ENCODE measurements around the gene CHID1. TPM values are rescaled to one million over a fixed set of nuclear protein-coding genes. Genes with fewer than 3 reads are reported as not detected.

CHID1 gene
- total and polyA plus RNA-seq, 9 of the 15 experiments (the other 6 are each of a cell fraction or from before 2014, with no cell fraction given): 15.1 to 108 (median 39.8) TPM

DNA sequence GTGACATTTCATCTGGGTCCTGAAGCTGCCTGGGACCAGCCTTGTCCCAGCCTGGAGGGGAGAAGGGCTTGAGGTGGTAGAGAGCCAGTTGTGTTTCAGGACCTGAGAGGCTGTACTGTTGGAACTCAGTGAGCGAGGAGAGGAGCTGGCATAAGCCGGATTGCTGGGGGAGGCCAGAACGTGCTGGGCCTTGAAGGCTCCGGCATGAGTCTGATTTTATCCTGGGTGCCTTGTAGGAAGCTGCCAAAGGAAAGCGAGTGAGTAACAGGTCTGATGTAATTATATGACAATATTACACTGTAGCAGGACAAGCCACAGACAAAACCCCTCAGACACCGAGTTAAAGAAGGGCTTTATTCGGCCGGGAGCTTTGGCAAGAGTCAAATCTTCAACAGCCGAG, 32.2 kb upstream of the CHID1 start (continued):
- TF ChIP-seq CREB5 (CRISPR knock-in tag; IDR thresholded peaks at IDR 0.05) (no peak), ETV6 (IDR thresholded peaks at IDR 0.05; ENCODE audit: borderline replicate concordance in 1 of 2, low read depth in 2 of 2, low read length in 1 of 2) (no peak), ETV6 (CRISPR knock-in tag; IDR thresholded peaks at IDR 0.05; ENCODE audit: borderline replicate concordance) (no peak)
- TF ChIP-seq, protein P1, sequence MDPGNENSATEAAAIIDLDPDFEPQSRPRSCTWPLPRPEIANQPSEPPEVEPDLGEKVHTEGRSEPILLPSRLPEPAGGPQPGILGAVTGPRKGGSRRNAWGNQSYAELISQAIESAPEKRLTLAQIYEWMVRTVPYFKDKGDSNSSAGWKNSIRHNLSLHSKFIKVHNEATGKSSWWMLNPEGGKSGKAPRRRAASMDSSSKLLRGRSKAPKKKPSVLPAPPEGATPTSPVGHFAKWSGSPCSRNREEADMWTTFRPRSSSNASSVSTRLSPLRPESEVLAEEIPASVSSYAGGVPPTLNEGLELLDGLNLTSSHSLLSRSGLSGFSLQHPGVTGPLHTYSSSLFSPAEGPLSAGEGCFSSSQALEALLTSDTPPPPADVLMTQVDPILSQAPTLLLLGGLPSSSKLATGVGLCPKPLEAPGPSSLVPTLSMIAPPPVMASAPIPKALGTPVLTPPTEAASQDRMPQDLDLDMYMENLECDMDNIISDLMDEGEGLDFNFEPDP (CRISPR knock-in tag; IDR thresholded peaks at IDR 0.05): no peak

GRCh38 chr11:940496-941135, 30.0 kb upstream of the CHID1 start:
- Histone ChIP-seq H3K9me3 (replicated peaks; ENCODE audit: control insufficient read depth, insufficient read depth, low read depth, low read length) (no peaks in the 10 kb centered on the region), H3K9me1 (ENCODE audit: control insufficient read depth, insufficient read depth, low read length) (no peaks in the 10 kb centered on the region), H3K36me3 (ENCODE audit: control insufficient read depth, insufficient read depth, low read length) (peaks cover 12% of the 10 kb centered on the region; the same call in 2 of the 3 replicates), H3K4me2 (ENCODE audit: insufficient read depth, low read length) (no peak overlapping the region), H3K4me3 (no peak overlapping the region), H4K20me1 (replicated peaks; ENCODE audit: control insufficient read depth, insufficient read depth, low read length) (no peaks in the 10 kb centered on the region), H3K9ac (ENCODE audit: insufficient read depth in 1 of 2, low read depth in 2 of 2, low read length in 2 of 2) (peak overlapping the region in 1 of 2 experiments; percentile 19; a peak in 2 of 4 replicates), H2AFZ (ENCODE audit: low read depth, low read length) (no peak overlapping the region), H3K27ac (ENCODE audit: extremely low read depth, low read depth, low read length) (no peak overlapping the region), H3K27me3 (ENCODE audit: control insufficient read depth in 2 of 2, insufficient read depth in 2 of 2, low read length in 2 of 2) (no peaks in the 10 kb centered on the region), H3K4me1 (replicated peaks in 1 of 2; ENCODE audit: control insufficient read depth in 2 of 2, insufficient read depth in 2 of 2, low read length in 2 of 2) (peaks cover 19 to 30% of the 10 kb centered on the region in 2 experiments), H3K79me2 (ENCODE audit: control insufficient read depth, insufficient read depth, low read length) (peaks cover 68% of the 10 kb centered on the region)
- in situ Hi-C loops (cut with MboI): no loop called here
- no peak for FAIRE-seq
- intact Hi-C loops (cut with micrococcal nuclease): no loop called here
- ChIA-PET POLR2A (interaction anchor here (1.1 to 2.4 kb wide), 2 partner anchors 11 to 12 kb away, joined by 5 to 13 read pairs; no protein-coding TSS in a partner anchor), CTCF (ENCODE audit: low intra/inter-chr PET ratio) (no interaction called here)
- no peak for DNase-seq (ENCODE audit: extremely low read depth in 1 of 4, low spot score in 3 of 4)
- ATAC-seq: no peak
- BruUV-seq (replicated peaks): no TSS peak
- WGBS (ENCODE audit: insufficient coverage, low coverage, missing lambda C conversion rate): 73% methylated on average over 11 of the region's 11 CpGs
- TF ChIP-seq, protein P2, sequence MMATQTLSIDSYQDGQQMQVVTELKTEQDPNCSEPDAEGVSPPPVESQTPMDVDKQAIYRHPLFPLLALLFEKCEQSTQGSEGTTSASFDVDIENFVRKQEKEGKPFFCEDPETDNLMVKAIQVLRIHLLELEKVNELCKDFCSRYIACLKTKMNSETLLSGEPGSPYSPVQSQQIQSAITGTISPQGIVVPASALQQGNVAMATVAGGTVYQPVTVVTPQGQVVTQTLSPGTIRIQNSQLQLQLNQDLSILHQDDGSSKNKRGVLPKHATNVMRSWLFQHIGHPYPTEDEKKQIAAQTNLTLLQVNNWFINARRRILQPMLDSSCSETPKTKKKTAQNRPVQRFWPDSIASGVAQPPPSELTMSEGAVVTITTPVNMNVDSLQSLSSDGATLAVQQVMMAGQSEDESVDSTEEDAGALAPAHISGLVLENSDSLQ (IDR thresholded peaks at IDR 0.05): no peak
- no peak for TF ChIP-seq SRSF1 (IDR thresholded peaks at IDR 0.05; ENCODE audit: low read depth, low read length)
- no peak for TF ChIP-seq ZFP36 (IDR thresholded peaks at IDR 0.05; ENCODE audit: low read depth, low read length, partially characterized antibody)
- TF ChIP-seq ZC3H4 (CRISPR knock-in tag; IDR thresholded peaks at IDR 0.05; ENCODE audit: borderline replicate concordance): no peak
- TF ChIP-seq, protein P3, sequence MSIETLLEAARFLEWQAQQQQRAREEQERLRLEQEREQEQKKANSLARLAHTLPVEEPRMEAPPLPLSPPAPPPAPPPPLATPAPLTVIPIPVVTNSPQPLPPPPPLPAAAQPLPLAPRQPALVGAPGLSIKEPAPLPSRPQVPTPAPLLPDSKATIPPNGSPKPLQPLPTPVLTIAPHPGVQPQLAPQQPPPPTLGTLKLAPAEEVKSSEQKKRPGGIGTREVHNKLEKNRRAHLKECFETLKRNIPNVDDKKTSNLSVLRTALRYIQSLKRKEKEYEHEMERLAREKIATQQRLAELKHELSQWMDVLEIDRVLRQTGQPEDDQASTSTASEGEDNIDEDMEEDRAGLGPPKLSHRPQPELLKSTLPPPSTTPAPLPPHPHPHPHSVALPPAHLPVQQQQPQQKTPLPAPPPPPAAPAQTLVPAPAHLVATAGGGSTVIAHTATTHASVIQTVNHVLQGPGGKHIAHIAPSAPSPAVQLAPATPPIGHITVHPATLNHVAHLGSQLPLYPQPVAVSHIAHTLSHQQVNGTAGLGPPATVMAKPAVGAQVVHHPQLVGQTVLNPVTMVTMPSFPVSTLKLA (conservative IDR thresholded peaks at IDR 0.05): no peak
- TF ChIP-seq SAFB2 (IDR thresholded peaks at IDR 0.05; ENCODE audit: borderline replicate concordance, low read depth, low read length, severe bottlenecking): no peak
- TF ChIP-seq, protein P4, sequence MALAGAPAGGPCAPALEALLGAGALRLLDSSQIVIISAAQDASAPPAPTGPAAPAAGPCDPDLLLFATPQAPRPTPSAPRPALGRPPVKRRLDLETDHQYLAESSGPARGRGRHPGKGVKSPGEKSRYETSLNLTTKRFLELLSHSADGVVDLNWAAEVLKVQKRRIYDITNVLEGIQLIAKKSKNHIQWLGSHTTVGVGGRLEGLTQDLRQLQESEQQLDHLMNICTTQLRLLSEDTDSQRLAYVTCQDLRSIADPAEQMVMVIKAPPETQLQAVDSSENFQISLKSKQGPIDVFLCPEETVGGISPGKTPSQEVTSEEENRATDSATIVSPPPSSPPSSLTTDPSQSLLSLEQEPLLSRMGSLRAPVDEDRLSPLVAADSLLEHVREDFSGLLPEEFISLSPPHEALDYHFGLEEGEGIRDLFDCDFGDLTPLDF (CRISPR knock-in tag; IDR thresholded peaks at IDR 0.05): no peak
- no peak for TF ChIP-seq FUS (optimal IDR thresholded peaks at IDR 0.05; ENCODE audit: low read depth, low read length)
- TF ChIP-seq ZNF232 (CRISPR knock-in tag; IDR thresholded peaks at IDR 0.05): no peak
